ENCODE measurements around the gene VANGL1. TPM values are rescaled to one million over a fixed set of nuclear protein-coding genes. Genes with fewer than 3 reads are reported as not detected.

Gene VANGL1
- total and polyA plus RNA-seq, 2 of the 13 experiments (the other 11 are each of a cell fraction or from before 2014, with no cell fraction given) = 5.3 to 9.4 TPM

- CTCF ChIA-PET (ENCODE audit: low intra/inter-chr PET ratio, low total read pairs) = no interaction called here
- Histone ChIP-seq H3K9ac (ENCODE audit: insufficient read depth, low read depth, low read length) (no peak overlapping the region), H3K4me3 (replicated peaks in 1 of 3; ENCODE audit: insufficient read depth in 1 of 3, low read depth in 2 of 3, low read length in 3 of 3) (no peak overlapping the region), H3K9me3 (ENCODE audit: low read length) (no peaks in the 10 kb centered on the region), H3K36me3 (replicated peaks in 1 of 2; ENCODE audit: control insufficient read depth in 1 of 2, insufficient read depth in 2 of 2, low read length in 2 of 2) (peaks cover 11 to 23% of the 10 kb centered on the region in 2 experiments; a peak in 4 of 5 replicates), H3K4me2 (ENCODE audit: low read depth, low read length) (no peak overlapping the region), H3K4me1 (ENCODE audit: insufficient read depth, low read length) (no peaks in the 10 kb centered on the region), H3K79me2 (ENCODE audit: insufficient read depth, low read length) (no peaks in the 10 kb centered on the region), H3K27ac (ENCODE audit: extremely low read length, insufficient read depth, low read length) (no peak overlapping the region), H4K20me1 (ENCODE audit: insufficient read depth, low read length) (no peaks in the 10 kb centered on the region), H3K27me3 (ENCODE audit: control insufficient read depth in 1 of 2, insufficient read depth in 2 of 2, low read length in 2 of 2) (no peaks in the 10 kb centered on the region), H2AFZ (ENCODE audit: low read length) (no peak overlapping the region)
- intact Hi-C loops (cut with micrococcal nuclease; ENCODE audit: unreplicated experiment) = no loop called here
- DNase-seq (ENCODE audit: low spot score) = no peak
- 97% methylated on average over 8 of the region's 8 CpGs for WGBS (ENCODE audit: low lambda C conversion rate)
- POLR2A ChIA-PET = no interaction called here
- BruUV-seq (replicated peaks) = no TSS peak
- no peak for FAIRE-seq
- in situ Hi-C loops (cut with HindIII; ENCODE audit: extremely low pct_ligation_motif_present, low pct_unique_long_range_greater_than_20kb) = no loop called here
- ATAC-seq = no peak
- TF ChIP-seq, protein P1, sequence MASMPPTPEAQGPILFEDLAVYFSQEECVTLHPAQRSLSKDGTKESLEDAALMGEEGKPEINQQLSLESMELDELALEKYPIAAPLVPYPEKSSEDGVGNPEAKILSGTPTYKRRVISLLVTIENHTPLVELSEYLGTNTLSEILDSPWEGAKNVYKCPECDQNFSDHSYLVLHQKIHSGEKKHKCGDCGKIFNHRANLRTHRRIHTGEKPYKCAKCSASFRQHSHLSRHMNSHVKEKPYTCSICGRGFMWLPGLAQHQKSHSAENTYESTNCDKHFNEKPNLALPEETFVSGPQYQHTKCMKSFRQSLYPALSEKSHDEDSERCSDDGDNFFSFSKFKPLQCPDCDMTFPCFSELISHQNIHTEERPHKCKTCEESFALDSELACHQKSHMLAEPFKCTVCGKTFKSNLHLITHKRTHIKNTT (CRISPR knock-in tag; IDR thresholded peaks at IDR 0.05) = no peak
- TF ChIP-seq, protein P2, sequence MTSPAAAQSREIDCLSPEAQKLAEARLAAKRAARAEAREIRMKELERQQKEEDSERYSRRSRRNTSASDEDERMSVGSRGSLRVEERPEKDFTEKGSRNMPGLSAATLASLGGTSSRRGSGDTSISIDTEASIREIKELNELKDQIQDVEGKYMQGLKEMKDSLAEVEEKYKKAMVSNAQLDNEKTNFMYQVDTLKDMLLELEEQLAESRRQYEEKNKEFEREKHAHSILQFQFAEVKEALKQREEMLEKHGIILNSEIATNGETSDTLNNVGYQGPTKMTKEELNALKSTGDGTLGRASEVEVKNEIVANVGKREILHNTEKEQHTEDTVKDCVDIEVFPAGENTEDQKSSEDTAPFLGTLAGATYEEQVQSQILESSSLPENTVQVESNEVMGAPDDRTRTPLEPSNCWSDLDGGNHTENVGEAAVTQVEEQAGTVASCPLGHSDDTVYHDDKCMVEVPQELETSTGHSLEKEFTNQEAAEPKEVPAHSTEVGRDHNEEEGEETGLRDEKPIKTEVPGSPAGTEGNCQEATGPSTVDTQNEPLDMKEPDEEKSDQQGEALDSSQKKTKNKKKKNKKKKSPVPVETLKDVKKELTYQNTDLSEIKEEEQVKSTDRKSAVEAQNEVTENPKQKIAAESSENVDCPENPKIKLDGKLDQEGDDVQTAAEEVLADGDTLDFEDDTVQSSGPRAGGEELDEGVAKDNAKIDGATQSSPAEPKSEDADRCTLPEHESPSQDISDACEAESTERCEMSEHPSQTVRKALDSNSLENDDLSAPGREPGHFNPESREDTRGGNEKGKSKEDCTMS (CRISPR knock-in tag; conservative IDR thresholded peaks at IDR 0.05) = no peak
- TF ChIP-seq TRAFD1 (CRISPR knock-in tag; IDR thresholded peaks at IDR 0.05; ENCODE audit: borderline replicate concordance) = no peak
- TF ChIP-seq RXRB (CRISPR knock-in tag; IDR thresholded peaks at IDR 0.05; ENCODE audit: borderline replicate concordance) = no peak
- TF ChIP-seq, protein P3, sequence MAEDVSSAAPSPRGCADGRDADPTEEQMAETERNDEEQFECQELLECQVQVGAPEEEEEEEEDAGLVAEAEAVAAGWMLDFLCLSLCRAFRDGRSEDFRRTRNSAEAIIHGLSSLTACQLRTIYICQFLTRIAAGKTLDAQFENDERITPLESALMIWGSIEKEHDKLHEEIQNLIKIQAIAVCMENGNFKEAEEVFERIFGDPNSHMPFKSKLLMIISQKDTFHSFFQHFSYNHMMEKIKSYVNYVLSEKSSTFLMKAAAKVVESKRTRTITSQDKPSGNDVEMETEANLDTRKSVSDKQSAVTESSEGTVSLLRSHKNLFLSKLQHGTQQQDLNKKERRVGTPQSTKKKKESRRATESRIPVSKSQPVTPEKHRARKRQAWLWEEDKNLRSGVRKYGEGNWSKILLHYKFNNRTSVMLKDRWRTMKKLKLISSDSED (CRISPR knock-in tag; IDR thresholded peaks at IDR 0.05) = no peak
- TF ChIP-seq, protein P4, sequence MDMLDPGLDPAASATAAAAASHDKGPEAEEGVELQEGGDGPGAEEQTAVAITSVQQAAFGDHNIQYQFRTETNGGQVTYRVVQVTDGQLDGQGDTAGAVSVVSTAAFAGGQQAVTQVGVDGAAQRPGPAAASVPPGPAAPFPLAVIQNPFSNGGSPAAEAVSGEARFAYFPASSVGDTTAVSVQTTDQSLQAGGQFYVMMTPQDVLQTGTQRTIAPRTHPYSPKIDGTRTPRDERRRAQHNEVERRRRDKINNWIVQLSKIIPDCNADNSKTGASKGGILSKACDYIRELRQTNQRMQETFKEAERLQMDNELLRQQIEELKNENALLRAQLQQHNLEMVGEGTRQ (IDR thresholded peaks at IDR 0.05; ENCODE audit: low read depth, low read length) = no peak
- TF ChIP-seq, protein P4 (CRISPR knock-in tag; IDR thresholded peaks at IDR 0.05; ENCODE audit: borderline replicate concordance) = no peak
- no peak for TF ChIP-seq ELK4 (CRISPR knock-in tag; IDR thresholded peaks at IDR 0.05; ENCODE audit: borderline replicate concordance)
- TF ChIP-seq, protein P5, sequence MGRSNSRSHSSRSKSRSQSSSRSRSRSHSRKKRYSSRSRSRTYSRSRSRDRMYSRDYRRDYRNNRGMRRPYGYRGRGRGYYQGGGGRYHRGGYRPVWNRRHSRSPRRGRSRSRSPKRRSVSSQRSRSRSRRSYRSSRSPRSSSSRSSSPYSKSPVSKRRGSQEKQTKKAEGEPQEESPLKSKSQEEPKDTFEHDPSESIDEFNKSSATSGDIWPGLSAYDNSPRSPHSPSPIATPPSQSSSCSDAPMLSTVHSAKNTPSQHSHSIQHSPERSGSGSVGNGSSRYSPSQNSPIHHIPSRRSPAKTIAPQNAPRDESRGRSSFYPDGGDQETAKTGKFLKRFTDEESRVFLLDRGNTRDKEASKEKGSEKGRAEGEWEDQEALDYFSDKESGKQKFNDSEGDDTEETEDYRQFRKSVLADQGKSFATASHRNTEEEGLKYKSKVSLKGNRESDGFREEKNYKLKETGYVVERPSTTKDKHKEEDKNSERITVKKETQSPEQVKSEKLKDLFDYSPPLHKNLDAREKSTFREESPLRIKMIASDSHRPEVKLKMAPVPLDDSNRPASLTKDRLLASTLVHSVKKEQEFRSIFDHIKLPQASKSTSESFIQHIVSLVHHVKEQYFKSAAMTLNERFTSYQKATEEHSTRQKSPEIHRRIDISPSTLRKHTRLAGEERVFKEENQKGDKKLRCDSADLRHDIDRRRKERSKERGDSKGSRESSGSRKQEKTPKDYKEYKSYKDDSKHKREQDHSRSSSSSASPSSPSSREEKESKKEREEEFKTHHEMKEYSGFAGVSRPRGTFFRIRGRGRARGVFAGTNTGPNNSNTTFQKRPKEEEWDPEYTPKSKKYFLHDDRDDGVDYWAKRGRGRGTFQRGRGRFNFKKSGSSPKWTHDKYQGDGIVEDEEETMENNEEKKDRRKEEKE (IDR thresholded peaks at IDR 0.05) = no peak
- TF ChIP-seq ATAD3A (CRISPR knock-in tag; IDR thresholded peaks at IDR 0.05) = no peak
- no peak for TF ChIP-seq NFIB (CRISPR knock-in tag; IDR thresholded peaks at IDR 0.05; ENCODE audit: borderline replicate concordance)
Observed at GRCh38 chr1:115690972-115691371, 49.2 kb downstream of the VANGL1 start.
